CD4-positive, CD25-positive, alpha-beta regulatory T cell (primary cell): ENCODE data around the gene SLC2A11. TPM values are rescaled to one million over a fixed set of nuclear protein-coding genes. Genes with fewer than 3 reads are reported as not detected.
A peak's percentile ranks its signal among the peaks of the same experiment; 100 is the strongest.

Source experiments
- ATAC-seq, 2 donors: fragments of 150-1000 bp; cut with Tn5 transposase; one replicate each; pipeline ENCODE4 v1.10.0; 2021; ENCODE audit warnings: low read depth in 2 of 2, moderate number of reproducible peaks in 2 of 2, moderate library complexity in 1 of 2
- DNase-seq, 3 donors: peaks; one replicate each; pipeline versions ENCODE4 v3.0.0 to v3.0.0-alpha.2; 2012 to 2022; ENCODE audit warnings: mixed read lengths in 1 of 3
- H3K27ac ChIP-seq: one replicate; pipeline ENCODE4 v1.7.0; 2013; ENCODE audit warnings: mild to moderate bottlenecking, low read length; ENCODE audit not compliant: insufficient read depth, poor library complexity, severe bottlenecking
- H3K27me3 ChIP-seq: one replicate; pipeline ENCODE4 v1.7.0; 2013; ENCODE audit warnings: low read length; ENCODE audit not compliant: control insufficient read depth, insufficient read depth
- H3K36me3 ChIP-seq: one replicate; pipeline ENCODE4 v1.7.0; 2013; ENCODE audit warnings: mild to moderate bottlenecking, low read length, moderate library complexity; ENCODE audit not compliant: control insufficient read depth, insufficient read depth
- H3K4me1 ChIP-seq: 2 replicates; pipeline ENCODE4 v1.7.0; 2013; ENCODE audit warnings: mild to moderate bottlenecking, low read length; ENCODE audit not compliant: insufficient read depth, control insufficient read depth, poor library complexity, severe bottlenecking
- H3K4me3 ChIP-seq: one replicate; pipeline ENCODE4 v1.7.0; 2013; ENCODE audit warnings: low read depth, mild to moderate bottlenecking, low read length, moderate library complexity
- H3K9me3 ChIP-seq, 2 experiments: 1 replicate in 1 of 2; 2 replicates in 1 of 2; pipeline ENCODE4 v1.7.0; 2013; ENCODE audit warnings: low read length in 2 of 2, mild to moderate bottlenecking in 1 of 2, moderate library complexity in 1 of 2; ENCODE audit not compliant: control insufficient read depth in 2 of 2
- H3K27ac Mint-ChIP-seq, 3 donors: one replicate each; pipeline ENCODE4 v1.8.0; 2020 to 2022; ENCODE audit warnings: mild to moderate bottlenecking in 3 of 3, mixed read lengths in 3 of 3, moderate library complexity in 2 of 3
- H3K27me3 Mint-ChIP-seq: one replicate; pipeline ENCODE4 v1.8.0; 2022; ENCODE audit warnings: mild to moderate bottlenecking, mixed read lengths
- H3K36me3 Mint-ChIP-seq: one replicate; pipeline ENCODE4 v1.8.0; 2020; ENCODE audit warnings: mixed read lengths
- H3K4me1 Mint-ChIP-seq, 4 donors: one replicate each; pipeline ENCODE4 v1.8.0; 2020 to 2022; ENCODE audit warnings: mixed read lengths in 4 of 4, mild to moderate bottlenecking in 1 of 4
- H3K4me3 Mint-ChIP-seq, 4 donors: one replicate each; pipeline ENCODE4 v1.8.0; 2020 to 2022; ENCODE audit warnings: mild to moderate bottlenecking in 4 of 4, mixed read lengths in 4 of 4, moderate library complexity in 3 of 4
- H3K9me3 Mint-ChIP-seq, 7 donors: one replicate each; pipeline ENCODE4 v1.8.0; 2020 to 2022; ENCODE audit warnings: mixed read lengths in 7 of 7, mild to moderate bottlenecking in 3 of 7, moderate library complexity in 2 of 7
- polyA plus RNA-seq, 4 donors: library from polyadenylated mRNA; unstranded; fragments of 300-500 nt; fragmentation: Illumina TruSeq; gene quantifications; one replicate each; pipeline ENCODE4 v1.2.3, GENCODE V29; 2021
- total RNA-seq: library from RNA; stranded (reverse); gene quantifications from one replicate; pipeline ENCODE4 v1.2.3, GENCODE V29; 2022

The SLC2A11 gene
- total and polyA plus RNA-seq, 5 donors from 2014 or later = 2.5 to 8.6 (median 4.2) TPM

GRCh38 chr22:23892130-23892529 is 34.5 kb downstream of the SLC2A11 start:
- no peak for ATAC-seq
- Histone ChIP-seq H3K4me3 (no peak overlapping the region), H3K9me3 (no peaks in the 10 kb centered on the region), H3K27me3 (no peaks in the 10 kb centered on the region), H3K27ac (no peak overlapping the region), H3K4me1 (peaks cover 24% of the 10 kb centered on the region), H3K36me3 (peaks cover 6% of the 10 kb centered on the region)
- H3K27me3 Mint-ChIP-seq = peaks cover 4% of the 10 kb centered on the region
- no peak for DNase-seq
- H3K9me3 Mint-ChIP-seq = peaks cover 0 to 2% (median 0%) of the 10 kb centered on the region in 7 donors
- H3K36me3 Mint-ChIP-seq = peaks cover 3% of the 10 kb centered on the region
- H3K4me1 Mint-ChIP-seq = peaks cover 0 to 35% (median 11%) of the 10 kb centered on the region in 4 donors
- H3K27ac Mint-ChIP-seq = peak overlapping the region in 2 of 3 donors; percentile 70 to 88
- H3K4me3 Mint-ChIP-seq = peak overlapping the region in 3 of 4 donors; percentile 57 to 98 (median 80)

- H3K27me3 ChIP-seq = no peaks in the 10 kb centered on the region
- Mint-ChIP-seq H3K27ac (peak overlapping the region; percentile 70 to 98 (median 88)), H3K4me1 (peaks cover 0 to 37% (median 11%) of the 10 kb centered on the region in 4 donors), H3K4me3 (peak overlapping the region in 3 of 4 donors; percentile 80 to 98 (median 93)), H3K36me3 (peaks cover 5% of the 10 kb centered on the region), H3K27me3 (peaks cover 4% of the 10 kb centered on the region), H3K9me3 (peaks cover 0 to 2% (median 0%) of the 10 kb centered on the region in 7 donors)
- H3K9me3 ChIP-seq = no peaks in the 10 kb centered on the region
- H3K4me1 ChIP-seq = peaks cover 24% of the 10 kb centered on the region
- peaks cover 6% of the 10 kb centered on the region for H3K36me3 ChIP-seq
- H3K4me3 ChIP-seq = no peak overlapping the region
- DNase-seq (no peak), ATAC-seq (no peak)
- no peak overlapping the region for H3K27ac ChIP-seq
These were observed 35.0 kb downstream of the SLC2A11 start for GRCh38 chr22:23892706-23893105.

GRCh38 chr22:23893121-23893944 is 35.7 kb downstream of the SLC2A11 start:
- peaks cover 4% of the 10 kb centered on the region for H3K27me3 Mint-ChIP-seq
- peak overlapping the region; percentile 94 to 98 (median 96) for H3K27ac Mint-ChIP-seq
- DNase-seq (no peak), ATAC-seq (no peak)
- no peaks in the 10 kb centered on the region for H3K27me3 ChIP-seq
- peaks cover 24% of the 10 kb centered on the region for H3K4me1 ChIP-seq
- peak overlapping the region; percentile 90 for H3K27ac ChIP-seq
- peak overlapping the region; percentile 74 for H3K4me3 ChIP-seq
- H3K36me3 ChIP-seq = peaks cover 6% of the 10 kb centered on the region
- H3K9me3 Mint-ChIP-seq = peaks cover 0 to 2% (median 0%) of the 10 kb centered on the region in 7 donors
- no peaks in the 10 kb centered on the region for H3K9me3 ChIP-seq
- peaks cover 5% of the 10 kb centered on the region for H3K36me3 Mint-ChIP-seq
- peak overlapping the region; percentile 93 to 98 (median 96) for H3K4me3 Mint-ChIP-seq
- H3K4me1 Mint-ChIP-seq = peaks cover 0 to 37% (median 11%) of the 10 kb centered on the region in 4 donors

- Histone ChIP-seq H3K27me3 (no peaks in the 10 kb centered on the region), H3K4me3 (peak within 1 kb of the TSS; percentile 74), H3K27ac (peak within 1 kb of the TSS; percentile 90), H3K36me3 (peaks cover 6% of the 10 kb centered on the region), H3K4me1 (peaks cover 24% of the 10 kb centered on the region), H3K9me3 (no peaks in the 10 kb centered on the region)
- Mint-ChIP-seq H3K9me3 (peaks cover 0 to 2% (median 0%) of the 10 kb centered on the region in 7 donors), H3K36me3 (peaks cover 5% of the 10 kb centered on the region), H3K27ac (peak within 1 kb of the TSS; percentile 94 to 98 (median 96)), H3K27me3 (peaks cover 4% of the 10 kb centered on the region), H3K4me3 (peak within 1 kb of the TSS; percentile 93 to 98 (median 96)), H3K4me1 (peaks cover 0 to 37% (median 13%) of the 10 kb centered on the region in 4 donors)
- ATAC-seq (peak; percentile 85 to 86), DNase-seq (peak; percentile 92 to 96 (median 96))
These were observed 36.5 kb downstream of the SLC2A11 start, which contains the start of gene MIF for GRCh38 chr22:23893945-23894709. TSS of gene MIF (plus strand) at chr22:23894383. CDS start at chr22:23894475, 92 bp downstream.

GRCh38 chr22:23894710-23895598 is 37.3 kb downstream of the SLC2A11 start:
- DNase-seq (peak; percentile 50 to 84 (median 52)), ATAC-seq (peak; percentile 17 to 18)
- Mint-ChIP-seq H3K27me3 (peaks cover 4% of the 10 kb centered on the region), H3K9me3 (peaks cover 0 to 2% (median 0%) of the 10 kb centered on the region in 7 donors), H3K27ac (peak overlapping the region; percentile 76 to 96 (median 94)), H3K4me3 (peak overlapping the region; percentile 93 to 98 (median 96)), H3K4me1 (peaks cover 0 to 37% (median 18%) of the 10 kb centered on the region in 4 donors), H3K36me3 (peaks cover 5% of the 10 kb centered on the region)
- Histone ChIP-seq H3K4me3 (peak overlapping the region; percentile 53), H3K4me1 (peaks cover 24% of the 10 kb centered on the region), H3K27me3 (no peaks in the 10 kb centered on the region), H3K36me3 (peaks cover 6% of the 10 kb centered on the region), H3K27ac (peak overlapping the region; percentile 90), H3K9me3 (no peaks in the 10 kb centered on the region)

GRCh38 chr22:23895599-23896144 is 38.0 kb downstream of the SLC2A11 start:
- H3K36me3 Mint-ChIP-seq = peaks cover 5% of the 10 kb centered on the region
- Histone ChIP-seq H3K4me3 (peak overlapping the region; percentile 53), H3K36me3 (peaks cover 6% of the 10 kb centered on the region), H3K27ac (peak overlapping the region; percentile 90), H3K27me3 (no peaks in the 10 kb centered on the region), H3K4me1 (peaks cover 24% of the 10 kb centered on the region), H3K9me3 (no peaks in the 10 kb centered on the region)
- H3K27me3 Mint-ChIP-seq = peaks cover 4% of the 10 kb centered on the region
- DNase-seq (no peak), ATAC-seq (no peak)
- H3K4me1 Mint-ChIP-seq = peaks cover 0 to 37% (median 18%) of the 10 kb centered on the region in 4 donors
- peak overlapping the region; percentile 76 to 96 (median 94) for H3K27ac Mint-ChIP-seq
- peaks cover 0 to 2% (median 0%) of the 10 kb centered on the region in 7 donors for H3K9me3 Mint-ChIP-seq
- peak overlapping the region; percentile 93 to 98 (median 96) for H3K4me3 Mint-ChIP-seq
